ENCODE data around the gene CCDC134.

Gene CCDC134

DNA sequence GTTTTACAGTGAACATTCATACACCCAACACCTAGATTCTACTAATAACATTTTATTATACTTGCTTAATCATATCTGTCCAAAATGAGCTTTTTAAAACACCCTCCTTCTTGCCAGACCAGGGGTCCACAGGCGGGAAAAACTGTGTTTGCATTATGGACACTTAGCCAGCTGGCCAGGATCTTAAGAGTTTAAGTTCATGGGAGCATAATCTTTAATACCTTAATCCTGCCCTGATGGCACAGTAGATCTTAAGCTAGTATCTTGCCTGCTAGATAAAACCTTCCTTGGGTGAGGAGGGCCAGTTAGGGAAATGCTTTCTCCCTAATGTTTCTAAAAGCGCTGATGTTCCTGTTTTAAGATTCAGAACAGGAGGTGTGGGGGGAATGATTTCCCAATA is 13.1 kb upstream of the CCDC134 start:
- no peak overlapping the region for H3K4me2 ChIP-seq (ENCODE audit: low read length)
- H3K27me3 ChIP-seq (ENCODE audit: insufficient read depth, low read length): no peaks in the 10 kb centered on the region
- H4K8ac ChIP-seq (ENCODE audit: low read depth, low read length): no peak overlapping the region
- no peak for DNase-seq
- no peak overlapping the region for H4K12ac ChIP-seq (ENCODE audit: low read depth, low read length)
- no CpG with 5 or more reads among the region's 2 CpGs for WGBS (ENCODE audit: extremely low coverage, insufficient coverage, insufficient read length)
- H3K27ac ChIP-seq (ENCODE audit: low read depth, low read length): no peak overlapping the region
- no peaks in the 10 kb centered on the region for H3K36me3 ChIP-seq (ENCODE audit: control insufficient read depth in 1 of 2, insufficient read depth in 2 of 2, low read length in 2 of 2)
- H3K18ac ChIP-seq (ENCODE audit: low read length): no peak overlapping the region
- H3K23ac ChIP-seq (ENCODE audit: low read length): no peak overlapping the region
- no peak overlapping the region for H3K4me3 ChIP-seq (ENCODE audit: low read depth, low read length)
- H3K79me2 ChIP-seq (ENCODE audit: control insufficient read depth, insufficient read depth, low read length, poor library complexity): no peaks in the 10 kb centered on the region
- no peak overlapping the region for H3K4ac ChIP-seq (ENCODE audit: low read depth, low read length)
- no peak overlapping the region for H2BK120ac ChIP-seq (ENCODE audit: insufficient read depth, low read length, poor library complexity)
- H2AK5ac ChIP-seq (ENCODE audit: low read length): no peak overlapping the region
- H3K4me1 ChIP-seq (ENCODE audit: control insufficient read depth in 1 of 2, insufficient read depth in 2 of 2, low read length in 2 of 2): no peaks in the 10 kb centered on the region
- H3K9me3 ChIP-seq (ENCODE audit: insufficient read depth, low read depth, low read length): no peaks in the 10 kb centered on the region
- no peaks in the 10 kb centered on the region for H3K79me1 ChIP-seq (ENCODE audit: low read length)
- H3K9ac ChIP-seq (ENCODE audit: low read length): no peak overlapping the region
- no peak overlapping the region for H2AFZ ChIP-seq (ENCODE audit: insufficient read depth, low read length, poor library complexity)
- no peak overlapping the region for H2BK5ac ChIP-seq (ENCODE audit: low read depth, low read length, poor library complexity)
- H2BK12ac ChIP-seq (ENCODE audit: low read length): no peak overlapping the region
- H4K91ac ChIP-seq (ENCODE audit: low read depth, low read length): no peak overlapping the region
- no peak overlapping the region for H3K14ac ChIP-seq (ENCODE audit: low read length)

DNA sequence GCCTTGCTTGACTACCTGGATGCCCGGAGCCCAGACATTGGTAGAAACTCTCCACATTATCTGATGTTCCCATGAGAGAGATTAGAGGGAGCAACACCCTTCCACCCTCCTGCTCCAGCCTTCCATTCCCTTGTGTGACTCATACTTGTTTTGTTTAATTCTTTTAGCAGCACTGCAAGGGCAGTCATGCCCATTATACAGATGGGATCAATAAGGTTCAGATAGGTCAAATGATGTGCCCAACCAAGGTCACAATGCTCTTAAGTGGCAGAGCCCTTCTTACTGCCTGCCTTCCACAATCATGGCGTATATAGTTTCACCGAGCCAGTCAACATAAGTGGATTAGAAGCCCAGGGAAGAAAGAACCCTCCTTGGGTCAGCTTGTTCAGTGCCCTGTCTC is 6.6 kb upstream of the CCDC134 start:
- Histone ChIP-seq H3K4me1 (ENCODE audit: control insufficient read depth in 1 of 2, insufficient read depth in 2 of 2, low read length in 2 of 2) (no peaks in the 10 kb centered on the region), H3K27me3 (ENCODE audit: insufficient read depth, low read length) (no peaks in the 10 kb centered on the region), H3K14ac (ENCODE audit: low read length) (no peak overlapping the region), H2BK12ac (ENCODE audit: low read length) (no peak overlapping the region), H3K18ac (ENCODE audit: low read length) (no peak overlapping the region), H3K79me2 (ENCODE audit: control insufficient read depth, insufficient read depth, low read length, poor library complexity) (no peaks in the 10 kb centered on the region), H3K9ac (ENCODE audit: low read length) (no peak overlapping the region), H3K4me3 (ENCODE audit: low read depth, low read length) (no peak overlapping the region), H4K12ac (ENCODE audit: low read depth, low read length) (no peak overlapping the region), H3K23ac (ENCODE audit: low read length) (no peak overlapping the region), H4K8ac (ENCODE audit: low read depth, low read length) (no peak overlapping the region), H3K36me3 (ENCODE audit: control insufficient read depth in 1 of 2, insufficient read depth in 2 of 2, low read length in 2 of 2) (no peaks in the 10 kb centered on the region), H2AFZ (ENCODE audit: insufficient read depth, low read length, poor library complexity) (no peak overlapping the region), H2BK5ac (ENCODE audit: low read depth, low read length, poor library complexity) (no peak overlapping the region), H2BK120ac (ENCODE audit: insufficient read depth, low read length, poor library complexity) (no peak overlapping the region), H3K79me1 (ENCODE audit: low read length) (no peaks in the 10 kb centered on the region), H3K4ac (ENCODE audit: low read depth, low read length) (no peak overlapping the region), H3K4me2 (ENCODE audit: low read length) (no peak overlapping the region), H2AK5ac (ENCODE audit: low read length) (no peak overlapping the region), H3K27ac (ENCODE audit: low read depth, low read length) (no peak overlapping the region), H4K91ac (ENCODE audit: low read depth, low read length) (no peak overlapping the region), H3K9me3 (ENCODE audit: insufficient read depth, low read depth, low read length) (peaks cover 3% of the 10 kb centered on the region)
- WGBS (ENCODE audit: extremely low coverage, insufficient coverage, insufficient read length): no CpG with 5 or more reads among the region's 3 CpGs
- no peak for DNase-seq

DNA sequence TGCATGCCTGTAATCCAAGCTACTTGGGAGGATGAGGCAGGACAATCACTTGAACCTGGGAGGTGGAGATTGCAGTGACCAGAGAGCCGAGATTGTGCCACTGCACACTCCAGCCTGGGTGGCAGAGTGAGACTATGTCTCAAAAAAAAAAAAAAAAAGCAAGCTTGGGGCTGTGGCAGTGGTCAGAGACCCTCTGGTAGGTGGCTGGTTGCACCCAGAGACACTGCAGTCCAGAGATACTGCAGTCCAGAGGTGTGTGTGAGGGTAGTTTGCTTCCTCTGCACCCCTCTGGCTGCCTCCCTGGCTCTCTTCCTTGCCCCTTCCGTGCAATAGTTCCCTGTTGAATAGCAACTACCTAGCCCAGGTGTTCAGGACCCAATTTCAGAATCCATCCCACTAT is 1.7 kb upstream of the CCDC134 start:
- peaks cover 11 to 13% of the 10 kb centered on the region in 2 experiments for H3K4me1 ChIP-seq (ENCODE audit: control insufficient read depth in 1 of 2, insufficient read depth in 2 of 2, low read length in 2 of 2)
- WGBS (ENCODE audit: extremely low coverage, insufficient coverage, insufficient read length): no CpG with 5 or more reads among the region's 2 CpGs
- no peak overlapping the region for H3K14ac ChIP-seq (ENCODE audit: low read length)
- no peaks in the 10 kb centered on the region for H3K27me3 ChIP-seq (ENCODE audit: insufficient read depth, low read length)
- no peak overlapping the region for H3K9ac ChIP-seq (ENCODE audit: low read length)
- no peak overlapping the region for H3K23ac ChIP-seq (ENCODE audit: low read length)
- no peak overlapping the region for H3K4me2 ChIP-seq (ENCODE audit: low read length)
- H3K18ac ChIP-seq (ENCODE audit: low read length): no peak overlapping the region
- no peak for DNase-seq
- H4K12ac ChIP-seq (ENCODE audit: low read depth, low read length): no peak overlapping the region
- no peak overlapping the region for H2AK5ac ChIP-seq (ENCODE audit: low read length)
- no peak overlapping the region for H2BK120ac ChIP-seq (ENCODE audit: insufficient read depth, low read length, poor library complexity)
- no peak overlapping the region for H3K27ac ChIP-seq (ENCODE audit: low read depth, low read length)
- peaks cover 1% of the 10 kb centered on the region for H3K79me2 ChIP-seq (ENCODE audit: control insufficient read depth, insufficient read depth, low read length, poor library complexity)
- no peak overlapping the region for H2AFZ ChIP-seq (ENCODE audit: insufficient read depth, low read length, poor library complexity)
- no peaks in the 10 kb centered on the region for H3K36me3 ChIP-seq (ENCODE audit: control insufficient read depth in 1 of 2, insufficient read depth in 2 of 2, low read length in 2 of 2)
- no peak overlapping the region for H2BK5ac ChIP-seq (ENCODE audit: low read depth, low read length, poor library complexity)
- peaks cover 12% of the 10 kb centered on the region for H3K79me1 ChIP-seq (ENCODE audit: low read length)
- H4K8ac ChIP-seq (ENCODE audit: low read depth, low read length): no peak overlapping the region
- no peak overlapping the region for H4K91ac ChIP-seq (ENCODE audit: low read depth, low read length)
- no peak overlapping the region for H2BK12ac ChIP-seq (ENCODE audit: low read length)
- no peak overlapping the region for H3K4me3 ChIP-seq (ENCODE audit: low read depth, low read length)
- H3K9me3 ChIP-seq (ENCODE audit: insufficient read depth, low read depth, low read length): peaks cover 3% of the 10 kb centered on the region
- no peak overlapping the region for H3K4ac ChIP-seq (ENCODE audit: low read depth, low read length)

DNA sequence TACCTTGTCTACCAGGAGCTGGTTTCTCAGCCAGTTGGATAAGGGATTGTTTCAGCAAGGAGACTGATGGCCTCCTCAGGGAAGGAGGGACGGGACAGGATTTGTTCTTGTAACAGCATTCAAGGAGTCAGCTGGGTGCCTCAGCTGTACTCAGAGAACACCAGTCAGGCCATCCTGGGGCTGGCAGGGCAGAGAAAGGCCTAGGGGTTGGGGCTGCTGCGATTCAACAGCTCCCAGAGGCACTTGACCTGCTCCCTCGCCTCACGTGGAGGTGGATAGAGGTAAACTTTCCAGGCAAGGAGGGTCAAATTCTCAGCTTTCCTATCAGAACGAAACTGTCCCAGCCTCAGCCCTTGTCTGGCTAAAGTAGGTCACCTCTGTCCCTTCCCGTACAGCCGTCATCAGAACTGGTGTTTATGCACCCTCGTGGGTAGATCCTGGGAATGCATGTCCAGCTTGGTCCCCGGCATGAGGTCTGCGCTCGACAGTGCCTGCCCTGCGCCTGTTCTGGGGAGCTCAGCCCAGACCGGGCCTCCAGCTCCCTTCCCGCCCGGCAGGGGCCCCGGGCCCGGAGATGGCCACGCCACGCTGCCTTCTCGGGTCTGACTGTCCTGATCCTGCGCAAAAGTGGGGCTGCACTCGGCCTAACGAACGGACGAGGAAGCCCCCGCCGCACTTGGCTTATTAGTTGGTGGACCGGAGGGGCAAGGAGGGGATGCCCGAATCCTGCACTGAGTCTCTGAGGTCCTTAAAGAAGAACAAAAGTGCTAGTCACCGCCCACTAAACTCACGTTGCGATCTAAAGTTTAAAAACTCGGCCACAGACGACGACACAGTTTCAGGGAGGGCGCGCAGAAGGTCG is 762 bp upstream of the CCDC134 start:
- peak overlapping the region; percentile 69 for H3K4me3 ChIP-seq (ENCODE audit: low read depth, low read length)
- H3K4me2 ChIP-seq (ENCODE audit: low read length): peak overlapping the region; percentile 98
- no peaks in the 10 kb centered on the region for H3K36me3 ChIP-seq (ENCODE audit: control insufficient read depth in 1 of 2, insufficient read depth in 2 of 2, low read length in 2 of 2)
- no peak overlapping the region for H2BK120ac ChIP-seq (ENCODE audit: insufficient read depth, low read length, poor library complexity)
- H2BK12ac ChIP-seq (ENCODE audit: low read length): peak overlapping the region; percentile 5
- H3K27ac ChIP-seq (ENCODE audit: low read depth, low read length): no peak overlapping the region
- peak overlapping the region; percentile 87 for H4K91ac ChIP-seq (ENCODE audit: low read depth, low read length)
- H3K79me1 ChIP-seq (ENCODE audit: low read length): peaks cover 12% of the 10 kb centered on the region
- no CpG with 5 or more reads among the region's 38 CpGs for WGBS (ENCODE audit: extremely low coverage, insufficient coverage, insufficient read length)
- H4K12ac ChIP-seq (ENCODE audit: low read depth, low read length): peak overlapping the region; percentile 78
- H3K9me3 ChIP-seq (ENCODE audit: insufficient read depth, low read depth, low read length): peaks cover 3% of the 10 kb centered on the region
- H3K23ac ChIP-seq (ENCODE audit: low read length): no peak overlapping the region
- H3K18ac ChIP-seq (ENCODE audit: low read length): peak overlapping the region; percentile 73
- no peaks in the 10 kb centered on the region for H3K27me3 ChIP-seq (ENCODE audit: insufficient read depth, low read length)
- H3K14ac ChIP-seq (ENCODE audit: low read length): peak overlapping the region; percentile 80
- H4K8ac ChIP-seq (ENCODE audit: low read depth, low read length): peak overlapping the region; percentile 96
- H2BK5ac ChIP-seq (ENCODE audit: low read depth, low read length, poor library complexity): peak overlapping the region; percentile 51
- H3K4ac ChIP-seq (ENCODE audit: low read depth, low read length): peak overlapping the region; percentile 49
- peak overlapping the region; percentile 13 for H2AK5ac ChIP-seq (ENCODE audit: low read length)
- H3K9ac ChIP-seq (ENCODE audit: low read length): peak overlapping the region; percentile 69
- H3K4me1 ChIP-seq (ENCODE audit: control insufficient read depth in 1 of 2, insufficient read depth in 2 of 2, low read length in 2 of 2): peaks cover 11 to 13% of the 10 kb centered on the region in 2 experiments
- DNase-seq: peak; percentile 7 to 21
- peaks cover 1% of the 10 kb centered on the region for H3K79me2 ChIP-seq (ENCODE audit: control insufficient read depth, insufficient read depth, low read length, poor library complexity)
- H2AFZ ChIP-seq (ENCODE audit: insufficient read depth, low read length, poor library complexity): peak overlapping the region; percentile 76

All from trophoblast cell (in vitro differentiated cells and primary cell).